Activated CD4-positive, alpha-beta T cell treated with anti-CD3 and anti-CD28 coated beads, Interleukin-2, amount 10 ng/mL, durations not matched to agents 24 days and 14 days (primary cell): ENCODE measurements around the gene NFKBIE. TPM values are rescaled to one million over a fixed set of nuclear protein-coding genes. Genes with fewer than 3 reads are reported as not detected.

Experiments used
- DNase-seq: peaks from one replicate; pipeline ENCODE4 v3.0.0; 2022
- H3K27ac Mint-ChIP-seq: one replicate; pipeline ENCODE4 v1.8.0; 2022; ENCODE audit warnings: mild to moderate bottlenecking, mixed read lengths
- H3K27me3 Mint-ChIP-seq: one replicate; pipeline ENCODE4 v1.8.0; 2022; ENCODE audit warnings: mixed read lengths
- H3K36me3 Mint-ChIP-seq: one replicate; pipeline ENCODE4 v1.8.0; 2022; ENCODE audit warnings: low read depth, mild to moderate bottlenecking, mixed read lengths
- H3K4me1 Mint-ChIP-seq: one replicate; pipeline ENCODE4 v1.8.0; 2021; ENCODE audit warnings: mixed read lengths
- H3K4me3 Mint-ChIP-seq: one replicate; pipeline ENCODE4 v1.8.0; 2022; ENCODE audit warnings: mild to moderate bottlenecking, moderate library complexity, mixed read lengths
- H3K9me3 Mint-ChIP-seq: one replicate; pipeline ENCODE4 v1.8.0; 2021; ENCODE audit warnings: mixed read lengths
- intact Hi-C: fragments of 100-400 bp; cut with micrococcal nuclease; formaldehyde crosslinking; loops from one replicate; pipeline ENCODE4 v1.15.1; 2023
- total RNA-seq: library from RNA; stranded (reverse); gene quantifications from 2 replicates; pipeline ENCODE4 v1.2.3, GENCODE V29; 2022

The NFKBIE gene
- total RNA-seq, 1 donor from 2014 or later = 28.2 TPM

GRCh38 chr6:44262467-44263353 lies 2.6 kb downstream of the NFKBIE start:
- Mint-ChIP-seq H3K9me3 (no peaks in the 10 kb centered on the region), H3K36me3 (peaks cover 51% of the 10 kb centered on the region), H3K4me3 (peak overlapping the region; percentile 100), H3K4me1 (peaks cover 57% of the 10 kb centered on the region), H3K27me3 (no peaks in the 10 kb centered on the region), H3K27ac (peak overlapping the region; percentile 97)
- intact Hi-C loops = loop anchor here (1.0 kb wide), 1 partner anchor 7 kb away; no protein-coding TSS in a partner anchor
- DNase-seq = no peak

GRCh38 chr6:44261581-44261980 lies 3.8 kb downstream of the NFKBIE start:
- intact Hi-C loops = no loop called here
- H3K4me1 Mint-ChIP-seq = peaks cover 52% of the 10 kb centered on the region
- peaks cover 56% of the 10 kb centered on the region for H3K36me3 Mint-ChIP-seq
- H3K27ac Mint-ChIP-seq = peak overlapping the region; percentile 97
- no peak for DNase-seq
- no peak overlapping the region for H3K4me3 Mint-ChIP-seq
- no peaks in the 10 kb centered on the region for H3K27me3 Mint-ChIP-seq
- no peaks in the 10 kb centered on the region for H3K9me3 Mint-ChIP-seq

- Mint-ChIP-seq H3K4me3 (peak overlapping the region; percentile 5), H3K9me3 (no peaks in the 10 kb centered on the region), H3K4me1 (peaks cover 53% of the 10 kb centered on the region), H3K27me3 (no peaks in the 10 kb centered on the region), H3K36me3 (peaks cover 62% of the 10 kb centered on the region), H3K27ac (peak overlapping the region; percentile 12)
- intact Hi-C loops = no loop called here
- DNase-seq = no peak
Measured at GRCh38 chr6:44260451-44261297, 4.7 kb downstream of the NFKBIE start.

- no peaks in the 10 kb centered on the region for H3K27me3 Mint-ChIP-seq
- H3K9me3 Mint-ChIP-seq = no peaks in the 10 kb centered on the region
- intact Hi-C loops = no loop called here
- no peak overlapping the region for H3K27ac Mint-ChIP-seq
- DNase-seq = no peak
- no peak overlapping the region for H3K4me3 Mint-ChIP-seq
- peaks cover 69% of the 10 kb centered on the region for H3K36me3 Mint-ChIP-seq
- peaks cover 60% of the 10 kb centered on the region for H3K4me1 Mint-ChIP-seq
Measured at GRCh38 chr6:44260011-44260410, 5.3 kb downstream of the NFKBIE start.

- DNase-seq = no peak
- H3K4me3 Mint-ChIP-seq = no peak overlapping the region
- intact Hi-C loops = no loop called here
- peak overlapping the region; percentile 94 for H3K27ac Mint-ChIP-seq
- H3K36me3 Mint-ChIP-seq = peaks cover 74% of the 10 kb centered on the region
- H3K4me1 Mint-ChIP-seq = peaks cover 59% of the 10 kb centered on the region
- H3K27me3 Mint-ChIP-seq = no peaks in the 10 kb centered on the region
- H3K9me3 Mint-ChIP-seq = no peaks in the 10 kb centered on the region
Measured at GRCh38 chr6:44258921-44259320, 6.4 kb downstream of the NFKBIE start.

GRCh38 chr6:44258325-44258863 lies 7.0 kb downstream of the NFKBIE start:
- peak overlapping the region; percentile 86 for H3K4me3 Mint-ChIP-seq
- peak overlapping the region; percentile 94 for H3K27ac Mint-ChIP-seq
- intact Hi-C loops = no loop called here
- H3K36me3 Mint-ChIP-seq = peaks cover 76% of the 10 kb centered on the region
- H3K27me3 Mint-ChIP-seq = no peaks in the 10 kb centered on the region
- H3K4me1 Mint-ChIP-seq = peaks cover 60% of the 10 kb centered on the region
- DNase-seq = no peak
- no peaks in the 10 kb centered on the region for H3K9me3 Mint-ChIP-seq

- Mint-ChIP-seq H3K27me3 (no peaks in the 10 kb centered on the region), H3K9me3 (no peaks in the 10 kb centered on the region), H3K36me3 (peaks cover 76% of the 10 kb centered on the region), H3K27ac (peak overlapping the region; percentile 94), H3K4me3 (peak overlapping the region; percentile 86), H3K4me1 (peaks cover 60% of the 10 kb centered on the region)
- no peak for DNase-seq
- intact Hi-C loops = loop anchor here (1.0 to 2.0 kb wide), 3 partner anchors 11 to 86 kb away; partner anchors contain the start of genes HSP90AB1 and SLC29A1
Measured at GRCh38 chr6:44257753-44258324, 7.5 kb downstream of the NFKBIE start.

GRCh38 chr6:44257025-44257752 lies 8.2 kb downstream of the NFKBIE start, which contains the start of gene SLC35B2:
TSS of gene SLC35B2 (minus strand) at chr6:44257528. CDS start at chr6:44257410, 118 bp downstream.
- peak within 1 kb of the TSS; percentile 94 for H3K4me3 Mint-ChIP-seq
- H3K4me1 Mint-ChIP-seq = peaks cover 57% of the 10 kb centered on the region
- peak within 1 kb of the TSS; percentile 94 for H3K27ac Mint-ChIP-seq
- peak; percentile 93 for DNase-seq
- H3K27me3 Mint-ChIP-seq = no peaks in the 10 kb centered on the region
- H3K36me3 Mint-ChIP-seq = peaks cover 76% of the 10 kb centered on the region
- H3K9me3 Mint-ChIP-seq = no peaks in the 10 kb centered on the region
- intact Hi-C loops = loop anchor here (1.0 to 2.0 kb wide), 3 partner anchors 10 to 85 kb away; partner anchors contain the start of genes HSP90AB1 and SLC29A1

GRCh38 chr6:44256775-44257024 lies 8.7 kb downstream of the NFKBIE start:
- Mint-ChIP-seq H3K27ac (peak overlapping the region; percentile 83), H3K4me3 (peak overlapping the region; percentile 94)
- peak; percentile 78 for DNase-seq

GRCh38 chr6:44255871-44256774 lies 9.2 kb downstream of the NFKBIE start:
- H3K27ac Mint-ChIP-seq = peak overlapping the region; percentile 83
- H3K36me3 Mint-ChIP-seq = peaks cover 79% of the 10 kb centered on the region
- H3K4me1 Mint-ChIP-seq = peaks cover 59% of the 10 kb centered on the region
- H3K27me3 Mint-ChIP-seq = no peaks in the 10 kb centered on the region
- no peaks in the 10 kb centered on the region for H3K9me3 Mint-ChIP-seq
- intact Hi-C loops = loop anchor here (1.0 to 2.0 kb wide), 2 partner anchors 7 to 33 kb away; partner anchors contain the start of gene SLC29A1
- peak; percentile 71 for DNase-seq
- peak overlapping the region; percentile 94 for H3K4me3 Mint-ChIP-seq

More at GRCh38 chr6:44256775-44257024, 8.7 kb downstream of the NFKBIE start:
- Mint-ChIP-seq H3K36me3 (peaks cover 78% of the 10 kb centered on the region), H3K4me1 (peaks cover 58% of the 10 kb centered on the region), H3K9me3 (no peaks in the 10 kb centered on the region), H3K27me3 (no peaks in the 10 kb centered on the region)
- intact Hi-C loops = loop anchor here (1.0 to 2.0 kb wide), 3 partner anchors 9 to 84 kb away; partner anchors contain the start of genes HSP90AB1 and SLC29A1

GRCh38 chr6:44255105-44255808 lies 10.1 kb downstream of the NFKBIE start:
- DNase-seq = peak; percentile 69
- Mint-ChIP-seq H3K36me3 (peaks cover 80% of the 10 kb centered on the region), H3K9me3 (no peaks in the 10 kb centered on the region), H3K4me3 (peak overlapping the region; percentile 94), H3K27ac (peak overlapping the region; percentile 83), H3K4me1 (peaks cover 60% of the 10 kb centered on the region), H3K27me3 (no peaks in the 10 kb centered on the region)
- intact Hi-C loops = loop anchor here (1.0 kb wide), 1 partner anchor 8 kb away; no protein-coding TSS in a partner anchor
